Raji (cell line): ENCODE measurements around the gene STARD13.

Experiments
- POLR2A ChIP-seq: IDR thresholded peaks from 2 replicates; pipeline ENCODE4 v1.6.1; 2011; ENCODE audit warnings: low read depth, low read length, control low read depth; ENCODE audit not compliant: insufficient read depth

STARD13 gene

GRCh38 chr13:33132644-33133440 lies 152.7 kb downstream of the STARD13 start:
- TF ChIP-seq POLR2A: no peak

GRCh38 chr13:33129886-33130285 lies 155.7 kb downstream of the STARD13 start:
- no peak for TF ChIP-seq POLR2A

DNA sequence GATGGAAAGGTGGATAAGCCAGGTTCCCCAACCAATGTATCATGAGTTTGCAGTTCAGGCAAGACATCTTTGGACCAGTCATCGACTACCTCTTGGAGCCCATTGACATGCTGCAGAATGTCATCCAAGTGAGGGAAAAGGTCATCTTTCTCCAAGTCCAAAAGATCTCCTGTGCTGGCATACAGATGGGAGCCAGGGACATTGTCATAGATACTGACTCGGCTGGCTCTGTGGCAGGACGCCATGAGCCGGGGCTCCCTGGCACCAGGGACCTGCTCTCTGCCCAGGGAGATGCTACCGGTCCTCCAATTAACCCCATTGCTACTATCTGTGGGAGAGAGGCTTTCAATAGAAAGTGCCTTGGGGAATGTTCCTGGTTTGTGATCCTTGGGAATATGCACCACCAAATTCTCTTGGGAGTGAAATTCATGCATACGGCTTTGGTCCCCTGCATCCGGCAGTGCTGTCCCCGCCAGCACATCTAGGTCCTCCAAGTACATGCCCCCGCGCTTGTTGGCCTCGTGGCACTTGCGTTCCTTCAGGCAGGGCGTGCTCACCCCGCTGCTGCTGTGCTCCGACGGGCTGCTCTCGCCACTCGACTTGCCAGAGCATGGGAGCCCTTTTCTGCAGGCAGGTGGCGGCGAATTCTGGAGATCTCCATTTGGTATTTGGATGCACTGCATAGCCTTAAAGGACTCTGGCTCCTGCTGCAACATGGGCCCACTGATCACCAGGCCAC lies 156.3 kb downstream of the STARD13 start:
- TF ChIP-seq POLR2A: no peak

DNA sequence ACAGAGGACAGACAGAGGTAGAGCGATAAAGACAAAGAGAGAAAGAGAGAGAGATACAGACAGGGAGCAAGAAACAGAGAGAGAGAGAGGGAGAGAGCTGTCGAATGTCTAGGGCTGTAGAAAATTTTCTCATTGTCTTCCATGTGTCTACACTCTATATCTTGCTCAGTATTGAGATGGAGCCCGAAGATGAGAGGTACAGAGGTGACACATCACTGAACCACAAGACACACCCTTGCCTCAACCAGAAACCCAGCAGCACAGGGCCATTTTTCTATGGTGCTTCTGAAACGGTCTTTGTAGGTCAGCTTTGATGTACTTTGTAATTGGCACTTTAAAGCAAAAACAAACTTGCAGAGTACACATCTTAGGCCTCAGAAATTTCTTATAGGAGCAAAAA lies 157.4 kb downstream of the STARD13 start:
- TF ChIP-seq POLR2A: no peak

DNA sequence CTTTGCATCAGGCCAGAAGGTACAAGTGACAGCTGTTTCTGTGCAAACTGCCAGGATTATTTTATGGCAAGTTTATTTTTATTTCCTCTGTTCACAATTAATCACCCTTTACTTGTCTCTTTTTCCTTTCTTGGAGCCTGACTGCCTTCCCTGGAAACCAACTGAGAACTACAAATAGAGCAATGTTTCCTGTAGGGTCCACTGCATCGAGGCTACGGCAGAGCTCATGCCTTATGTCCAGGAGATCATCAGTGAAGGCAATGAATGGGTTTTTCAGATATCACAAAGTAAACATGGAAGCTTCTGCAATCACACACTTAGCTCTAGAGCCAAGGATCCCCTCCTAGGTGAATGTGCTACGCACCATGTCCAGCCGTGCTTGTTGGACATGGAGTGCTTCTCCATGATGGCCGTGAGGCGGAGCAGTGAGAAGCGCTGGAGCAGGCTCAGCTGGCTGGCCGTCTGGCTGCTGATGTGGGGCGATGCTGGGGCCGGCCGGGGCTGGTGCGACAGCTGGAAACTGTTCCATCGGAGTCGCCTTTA lies 158.5 kb downstream of the STARD13 start:
- no peak for TF ChIP-seq POLR2A

GRCh38 chr13:33125821-33126570 lies 159.6 kb downstream of the STARD13 start:
- TF ChIP-seq POLR2A: no peak

DNA sequence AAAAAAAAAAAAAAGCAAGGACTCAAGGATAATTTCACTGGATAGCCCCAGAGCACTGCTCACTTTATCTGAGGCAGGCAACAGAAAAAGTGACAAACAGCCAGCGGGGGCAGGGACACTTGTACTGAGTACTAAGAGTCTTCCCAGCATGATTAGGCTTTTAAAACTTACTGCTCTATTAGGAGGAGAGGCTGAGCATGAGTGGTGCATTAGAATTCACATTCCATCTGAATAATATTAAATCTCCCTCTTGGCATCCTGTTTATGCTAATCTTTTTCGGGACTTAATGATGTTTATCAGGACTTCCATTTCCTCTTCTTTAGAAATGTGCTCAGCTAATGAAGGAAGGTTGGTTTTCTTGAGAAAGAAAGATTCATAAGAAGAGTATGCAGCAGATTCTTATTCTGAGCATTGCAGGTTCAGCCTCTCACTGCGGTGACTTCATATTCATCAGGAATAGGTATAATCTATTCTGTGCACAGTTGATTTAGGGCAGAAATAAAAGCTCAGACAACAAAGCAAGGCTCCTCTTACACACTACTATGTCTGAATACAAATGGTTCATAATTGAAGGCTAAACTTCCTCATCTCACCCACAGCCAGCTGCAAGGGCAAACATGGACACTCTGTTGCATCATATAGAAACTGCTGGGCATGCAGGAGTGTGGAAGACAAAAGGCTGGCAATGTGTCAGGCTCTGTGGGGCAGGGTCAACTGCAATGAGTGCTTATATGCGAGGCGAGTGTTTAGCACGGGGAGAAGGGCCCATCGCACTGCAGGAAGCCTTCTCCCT lies 162.3 kb downstream of the STARD13 start:
- no peak for TF ChIP-seq POLR2A

DNA sequence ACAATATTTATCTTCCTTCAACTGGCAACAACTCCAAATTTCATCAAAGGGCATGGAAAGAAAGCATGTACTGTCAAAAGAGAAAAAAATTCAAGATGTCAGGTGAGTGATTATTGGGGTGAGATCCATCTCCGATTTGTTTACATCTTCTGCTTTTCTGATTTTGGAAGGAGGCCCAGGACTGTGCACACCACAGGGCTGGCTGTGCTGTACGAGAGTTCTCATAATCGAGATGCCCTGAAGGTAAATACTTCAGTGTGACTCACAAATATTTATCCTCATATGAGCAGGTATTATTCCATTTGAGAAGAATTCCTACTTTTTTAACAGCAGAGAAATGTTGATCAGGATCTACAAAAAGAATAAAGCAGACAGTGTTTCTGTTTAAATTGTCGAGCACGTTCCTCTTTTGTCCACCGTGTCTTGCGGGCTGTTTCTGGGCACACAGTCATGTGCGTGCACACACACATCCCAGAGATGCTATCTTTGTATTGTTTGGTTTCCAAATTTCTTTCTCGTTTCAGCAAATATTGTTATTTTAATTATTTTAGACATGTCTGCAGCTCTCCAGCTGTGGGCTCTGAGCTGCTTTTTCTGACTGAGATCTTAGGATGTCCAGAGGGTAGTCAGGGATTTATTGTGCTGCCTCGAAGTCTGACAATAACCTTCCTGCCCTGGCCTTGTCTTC lies 165.6 kb downstream of the STARD13 start:
- no peak for TF ChIP-seq POLR2A

GRCh38 chr13:33119022-33119781 lies 166.4 kb downstream of the STARD13 start:
- no peak for TF ChIP-seq POLR2A

DNA sequence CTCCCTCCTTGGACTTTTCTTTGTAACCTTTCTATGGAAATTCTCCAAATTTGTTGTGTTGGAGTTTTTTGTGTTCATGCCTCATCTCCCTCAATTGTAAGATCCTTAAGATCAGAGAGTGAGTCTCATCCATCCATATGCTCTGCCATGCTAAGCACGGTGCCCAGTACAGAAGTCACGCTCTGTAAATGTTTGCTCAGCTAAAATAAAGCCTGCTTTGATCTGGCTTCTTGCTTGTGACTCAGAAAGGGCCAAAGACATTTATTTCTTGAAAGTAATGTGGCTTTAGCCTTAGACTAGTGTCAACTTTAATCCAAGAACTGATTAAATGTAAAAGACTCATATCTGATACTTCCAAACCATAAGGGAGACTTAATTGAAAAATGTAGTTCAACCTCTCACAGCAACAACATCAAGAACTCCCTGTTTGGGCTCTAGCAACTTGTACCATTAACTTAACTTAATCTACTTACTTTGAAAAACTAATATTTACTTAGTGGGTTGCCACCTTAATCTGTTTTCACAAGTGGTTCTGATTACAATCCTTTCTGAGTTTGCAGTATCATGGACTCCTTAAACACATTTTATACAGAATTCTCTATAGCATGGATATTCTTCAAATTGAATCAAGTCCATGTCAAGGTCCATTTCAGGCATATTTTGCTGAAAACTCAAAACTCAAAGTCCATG lies 169.1 kb downstream of the STARD13 start:
- TF ChIP-seq POLR2A: no peak

GRCh38 chr13:33115274-33115673 lies 170.3 kb downstream of the STARD13 start:
- no peak for TF ChIP-seq POLR2A

DNA sequence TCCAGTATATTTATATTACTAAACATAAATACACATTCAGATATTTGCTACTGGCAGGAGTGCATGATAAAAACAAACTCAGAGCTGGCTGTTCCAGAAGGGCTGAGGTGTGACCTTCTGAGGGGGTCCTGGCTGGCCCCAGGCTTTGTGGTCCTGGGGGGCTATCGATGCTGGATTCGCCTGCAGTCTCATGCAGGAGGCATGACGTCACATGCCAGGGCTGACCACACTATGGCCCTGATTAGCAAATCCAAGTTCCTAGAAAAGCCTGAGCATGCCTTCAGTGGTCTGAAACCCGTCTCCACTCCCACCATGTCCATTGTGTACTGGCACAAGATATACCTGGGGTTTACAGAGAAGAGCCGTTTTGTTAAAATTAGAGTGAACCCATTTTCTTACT lies 171.4 kb downstream of the STARD13 start:
- TF ChIP-seq POLR2A: no peak

DNA sequence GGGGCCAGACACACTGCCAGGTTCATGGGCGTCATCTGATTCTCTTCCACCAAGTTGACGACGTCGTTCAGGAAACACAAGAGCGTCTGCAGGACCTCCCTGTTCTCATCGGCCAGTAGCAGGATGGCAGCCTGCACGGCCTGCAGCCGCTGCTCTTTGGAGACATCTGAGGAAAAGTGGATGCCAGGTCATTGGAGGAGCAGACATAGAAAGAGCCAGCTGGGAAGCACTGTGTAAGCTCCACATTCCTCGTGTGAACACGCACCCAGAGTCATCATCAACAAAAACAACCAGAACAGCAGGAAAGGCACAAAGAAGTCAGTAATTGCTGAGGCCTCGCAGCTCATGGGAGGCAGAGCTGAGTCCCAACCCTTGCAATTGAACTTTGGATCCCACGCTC lies 172.8 kb downstream of the STARD13 start:
- no peak for TF ChIP-seq POLR2A
